COLO668 (cell line): ENCODE data around the gene ANKRD40CL.
"Not testable (repeated sequence)": the region's sequence is repeated elsewhere in the genome, so short reads cannot be mapped to it uniquely, and the experiment has no call there.

Experiments used
- DNase-seq: peaks from one replicate; lab custom pipeline; 2025; ENCODE audit not compliant: unreplicated experiment; lab: John Stamatoyannopoulos, UW

Gene ANKRD40CL

GRCh38 chr17:50763716-50764475 is 3.4 kb downstream of the ANKRD40CL start:
- DNase-seq: peak; percentile 15

GRCh38 chr17:50762177-50762576 is 5.1 kb downstream of the ANKRD40CL start:
- DNase-seq: no peak

GRCh38 chr17:50758989-50759544 is 8.3 kb downstream of the ANKRD40CL start:
- DNase-seq: no peak

- DNase-seq: no peak
Measured at GRCh38 chr17:50758524-50758923, 8.8 kb downstream of the ANKRD40CL start.

DNA sequence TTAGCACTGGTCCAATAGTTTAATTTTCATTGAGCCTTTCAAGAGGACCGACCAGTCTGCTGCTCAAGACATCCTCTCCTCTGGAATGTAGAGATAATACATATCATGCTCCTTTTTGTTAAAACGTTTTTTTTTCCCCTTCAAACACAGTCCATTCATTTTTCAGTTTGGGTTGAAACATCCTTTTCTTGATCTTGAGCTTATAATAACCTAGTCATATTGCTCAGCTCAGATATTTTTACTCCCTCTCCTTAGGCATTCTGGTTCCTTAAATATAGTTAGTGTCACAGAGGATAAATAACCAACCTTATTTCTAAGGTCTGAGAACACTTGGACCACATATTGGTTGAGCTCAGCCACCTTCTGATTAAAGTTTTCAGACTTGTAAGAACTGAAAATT is 12.8 kb downstream of the ANKRD40CL start:
- no peak for DNase-seq

DNA sequence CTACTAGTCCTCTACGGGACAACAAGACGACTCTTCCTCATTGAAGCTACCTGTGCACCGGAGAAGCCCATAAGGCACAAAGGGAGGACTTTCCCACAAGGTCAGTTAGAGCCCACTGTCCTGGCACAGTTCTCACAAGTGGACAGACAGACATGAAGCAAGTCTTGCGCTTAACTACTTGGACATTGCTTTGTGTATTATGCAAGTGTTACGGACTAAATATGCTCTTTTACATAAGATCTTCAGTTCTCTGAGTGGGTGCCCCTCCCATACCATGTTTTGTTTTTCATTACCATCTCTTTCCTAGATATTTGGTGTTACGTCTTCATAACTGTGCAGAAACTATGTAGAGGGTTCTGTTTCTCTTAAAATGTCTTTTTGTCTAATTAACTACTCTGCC is 18.1 kb downstream of the ANKRD40CL start:
- DNase-seq: no peak

DNA sequence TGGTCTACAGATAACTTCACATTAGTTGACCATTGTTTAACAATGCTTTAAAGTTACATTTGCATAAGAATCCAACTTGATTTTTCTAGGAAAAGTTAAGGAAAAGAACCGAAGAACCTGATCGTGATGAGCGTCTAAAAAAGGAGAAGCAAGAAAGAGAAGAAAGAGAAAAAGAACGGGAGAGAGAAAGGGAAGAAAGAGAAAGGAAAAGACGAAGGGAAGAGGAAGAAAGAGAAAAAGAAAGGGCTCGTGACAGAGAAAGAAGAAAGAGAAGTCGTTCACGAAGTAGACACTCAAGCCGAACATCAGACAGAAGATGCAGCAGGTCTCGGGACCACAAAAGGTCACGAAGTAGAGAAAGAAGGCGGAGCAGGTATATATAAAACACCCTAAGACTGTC is 21.7 kb downstream of the ANKRD40CL start:
- DNase-seq: no peak

- DNase-seq: no peak
Measured at GRCh38 chr17:50739098-50739497, 28.2 kb downstream of the ANKRD40CL start.

GRCh38 chr17:50737118-50737698 is 30.1 kb downstream of the ANKRD40CL start:
- DNase-seq: no peak

GRCh38 chr17:50735287-50735686 is 32.0 kb downstream of the ANKRD40CL start:
- no peak for DNase-seq

GRCh38 chr17:50731575-50732460 is 35.5 kb downstream of the ANKRD40CL start:
- no peak for DNase-seq

DNA sequence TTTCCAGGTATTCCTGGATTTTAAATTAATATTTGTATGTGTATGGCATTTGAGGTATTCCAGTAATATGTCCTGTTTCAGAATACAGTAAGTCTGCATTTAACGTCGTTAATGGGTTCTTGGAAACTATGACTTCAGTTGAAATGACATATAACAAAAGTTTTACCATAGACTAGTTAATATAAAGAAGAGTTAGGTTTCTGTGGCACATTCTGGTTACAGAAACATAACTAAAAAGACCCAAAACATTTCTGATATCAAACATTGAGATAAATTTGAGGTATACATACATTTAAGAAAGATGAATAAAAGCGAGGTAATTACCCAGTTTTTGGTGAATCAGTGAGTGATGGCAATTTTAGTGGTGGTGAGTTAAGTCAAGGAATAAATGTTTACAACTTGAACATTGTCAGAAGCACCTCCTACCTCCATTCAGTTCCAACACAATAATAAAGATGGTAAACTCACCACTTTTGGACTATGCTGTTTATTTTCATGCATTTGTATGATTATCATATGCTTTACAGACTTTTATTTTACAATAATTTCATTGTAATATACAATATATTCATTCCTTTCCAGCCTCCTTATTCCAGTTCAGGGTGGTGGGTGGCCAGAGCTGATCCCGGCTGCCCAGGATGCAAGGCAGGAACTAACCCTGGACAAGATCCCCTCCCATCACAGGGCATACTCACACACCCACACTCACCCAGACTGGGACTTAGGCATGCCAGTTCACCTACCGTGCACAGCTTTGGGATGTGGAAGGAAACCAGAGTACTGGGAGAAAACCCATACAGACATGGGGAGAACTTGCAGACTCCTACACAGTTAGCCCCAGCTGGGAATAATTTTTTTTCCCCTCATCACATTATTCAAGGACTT is 38.2 kb downstream of the ANKRD40CL start:
- DNase-seq: no peak

DNA sequence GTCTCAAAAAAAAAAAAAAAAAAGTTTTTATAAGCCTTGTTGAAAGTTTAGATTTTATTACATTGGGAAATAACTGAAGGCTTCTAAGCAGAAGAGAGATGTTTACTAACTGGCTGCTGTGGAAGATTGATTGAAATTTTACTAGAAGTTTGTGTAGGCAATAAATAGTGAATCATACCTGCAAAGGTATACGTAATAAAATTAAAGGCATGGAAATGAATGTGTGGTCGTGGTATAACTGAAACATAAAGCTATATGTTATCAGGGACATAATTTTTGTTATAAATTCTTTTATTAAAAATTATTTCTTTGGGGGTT is 39.2 kb downstream of the ANKRD40CL start:
- DNase-seq: no peak

DNA sequence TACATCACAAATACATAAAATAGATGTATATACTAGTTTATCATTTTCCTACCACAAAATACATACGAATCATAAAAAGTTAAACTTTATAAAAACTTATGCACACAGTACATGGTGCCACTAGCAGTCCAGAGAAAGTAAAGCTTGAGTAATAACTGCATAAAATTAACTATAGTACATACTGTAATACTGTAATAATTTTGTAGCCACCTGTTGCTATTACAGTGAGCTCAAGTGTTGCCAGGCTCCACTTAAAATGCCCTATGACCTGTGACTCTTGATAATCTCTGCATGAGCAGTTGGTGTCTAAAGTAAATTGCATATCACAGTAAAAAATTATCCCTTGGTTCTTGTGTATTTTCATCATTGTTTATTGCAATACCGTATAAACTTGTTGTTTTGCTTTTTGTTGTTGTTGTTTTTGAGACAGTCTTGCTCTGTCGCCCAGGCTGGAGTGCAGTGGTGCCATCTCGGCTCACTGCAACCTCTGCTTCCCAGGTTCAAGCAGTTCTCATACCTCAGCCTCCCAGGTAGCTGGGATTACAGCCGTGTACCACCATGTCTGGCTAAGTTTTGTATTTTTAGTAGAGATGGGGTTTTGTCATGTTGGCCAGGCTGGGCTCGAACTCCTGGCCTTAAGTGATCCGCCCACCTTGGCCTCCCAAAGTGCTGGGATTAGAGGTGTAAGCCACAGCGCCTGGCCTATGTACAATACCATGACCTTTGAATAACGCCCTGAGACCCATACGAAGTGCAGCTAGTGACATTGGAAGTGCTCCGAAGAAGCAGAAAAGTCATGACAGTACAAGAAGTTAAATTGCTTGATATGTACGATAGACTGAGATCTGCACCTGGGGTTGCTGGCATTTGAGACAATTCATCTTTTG is 41.3 kb downstream of the ANKRD40CL start:
- no peak for DNase-seq

- not testable (repeated sequence) for DNase-seq
Measured at GRCh38 chr17:50724622-50725021, 42.7 kb downstream of the ANKRD40CL start.

GRCh38 chr17:50722746-50723145 is 44.6 kb downstream of the ANKRD40CL start:
- no peak for DNase-seq

DNA sequence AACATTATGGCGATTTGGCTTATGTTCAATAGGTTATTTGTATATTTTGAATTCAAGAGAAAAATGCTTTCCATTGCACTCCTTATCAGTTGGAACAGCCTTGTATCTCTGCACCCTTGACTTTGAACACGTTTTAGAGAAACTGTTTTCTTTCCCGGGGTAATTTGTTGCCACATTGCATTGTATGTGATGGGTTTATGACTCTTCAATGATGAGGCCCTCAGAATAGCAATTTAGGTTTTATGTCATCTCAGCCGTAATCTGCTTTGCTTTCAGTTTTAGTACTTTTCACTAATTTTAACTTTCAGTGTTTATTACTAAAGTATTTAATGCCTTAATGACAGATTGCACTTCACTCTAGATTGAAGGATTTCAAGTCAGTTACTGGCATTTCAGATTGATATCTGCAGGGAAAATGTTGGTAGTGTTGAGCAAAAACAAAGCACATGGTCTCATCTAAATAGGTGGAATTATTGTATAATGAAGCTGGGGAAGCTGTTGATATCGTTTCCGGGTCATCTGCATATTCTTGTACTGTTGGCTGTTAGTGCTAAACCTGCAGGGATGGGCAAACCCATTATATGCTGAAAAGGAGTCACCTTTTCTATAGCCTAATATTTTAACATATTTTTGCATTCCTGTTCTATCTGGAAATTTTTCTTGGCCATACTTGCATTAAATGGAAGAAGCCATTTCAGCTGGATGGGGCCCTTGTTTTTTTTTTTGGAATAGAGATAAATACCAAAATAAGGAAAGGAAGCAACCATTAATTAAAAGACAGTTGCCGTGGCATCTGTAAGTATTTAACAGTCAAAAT is 45.9 kb downstream of the ANKRD40CL start:
- no peak for DNase-seq

- no peak for DNase-seq
Measured at GRCh38 chr17:50719924-50720794, 47.2 kb downstream of the ANKRD40CL start.
